ENCODE measurements around the gene RBM33.

GRCh38 chr7:155752756-155753445 is 108.4 kb downstream of the RBM33 start:
- TF ChIP-seq NFRKB (IDR thresholded peaks at IDR 0.05) (no peak), ELF4 (IDR thresholded peaks at IDR 0.05) (no peak), FOXK2 (IDR thresholded peaks at IDR 0.05) (no peak), BHLHE40 (IDR thresholded peaks at IDR 0.05; ENCODE audit: borderline replicate concordance) (no peak), L3MBTL2 (conservative IDR thresholded peaks at IDR 0.05) (no peak), LEF1 (IDR thresholded peaks at IDR 0.05; ENCODE audit: borderline replicate concordance) (no peak)
